ENCODE data around the gene TCP10L.
A peak's percentile ranks its signal among the peaks of the same experiment; 100 is the strongest.

The TCP10L gene

DNA sequence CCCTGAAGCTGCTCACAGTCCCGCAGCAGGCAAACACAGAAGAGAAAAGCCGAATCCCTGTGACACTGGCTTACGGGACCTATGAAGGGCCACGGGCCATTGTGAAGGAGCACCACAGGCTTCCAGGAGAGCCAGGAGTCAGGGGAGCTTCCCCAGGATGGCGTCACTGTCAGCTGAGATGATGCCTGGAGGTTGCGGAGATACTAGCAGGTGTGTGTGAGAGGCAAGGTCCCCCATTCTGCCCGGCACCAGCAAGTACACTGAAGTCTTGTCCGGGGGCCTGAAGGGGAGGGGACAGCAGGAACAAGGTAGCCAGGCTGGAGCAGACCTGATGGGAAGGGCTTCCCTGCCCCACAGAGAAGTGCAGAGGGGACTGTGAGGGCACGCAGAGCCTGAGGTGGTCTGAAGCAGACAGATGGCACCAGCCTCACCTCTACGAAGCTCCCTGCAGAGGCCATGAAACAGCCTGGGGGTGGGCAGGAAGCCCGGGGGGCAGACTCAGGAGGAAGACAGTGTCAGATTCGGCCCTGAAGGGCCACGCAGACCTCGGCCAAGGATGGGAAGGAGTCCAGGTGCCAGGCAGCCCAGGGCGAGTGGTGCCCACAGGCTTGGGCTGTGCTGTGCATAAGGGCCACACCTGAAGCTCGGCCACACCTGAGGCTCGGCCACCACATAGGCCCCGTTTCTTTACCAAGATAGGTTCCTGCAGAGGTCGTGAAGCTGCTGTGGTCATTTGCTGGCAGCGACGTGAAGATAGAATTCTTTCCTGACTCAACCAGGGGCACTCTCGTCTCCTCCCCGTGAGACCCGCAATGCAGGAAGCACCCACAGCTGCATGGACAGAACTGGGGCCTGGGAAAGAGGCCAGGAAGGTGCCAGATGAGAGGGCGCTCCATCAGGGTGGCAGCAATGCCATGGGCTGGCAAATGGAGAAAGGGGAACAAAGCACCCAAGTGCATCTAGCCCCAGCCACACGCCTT lies 10.1 kb downstream of the TCP10L start:
- H3K4me3 ChIP-seq (ENCODE audit: low read length): no peak overlapping the region
- DNase-seq (ENCODE audit: low read depth): no peak

GRCh38 chr21:32572574-32573420 lies 12.5 kb downstream of the TCP10L start:
- TF ChIP-seq, protein P1, sequence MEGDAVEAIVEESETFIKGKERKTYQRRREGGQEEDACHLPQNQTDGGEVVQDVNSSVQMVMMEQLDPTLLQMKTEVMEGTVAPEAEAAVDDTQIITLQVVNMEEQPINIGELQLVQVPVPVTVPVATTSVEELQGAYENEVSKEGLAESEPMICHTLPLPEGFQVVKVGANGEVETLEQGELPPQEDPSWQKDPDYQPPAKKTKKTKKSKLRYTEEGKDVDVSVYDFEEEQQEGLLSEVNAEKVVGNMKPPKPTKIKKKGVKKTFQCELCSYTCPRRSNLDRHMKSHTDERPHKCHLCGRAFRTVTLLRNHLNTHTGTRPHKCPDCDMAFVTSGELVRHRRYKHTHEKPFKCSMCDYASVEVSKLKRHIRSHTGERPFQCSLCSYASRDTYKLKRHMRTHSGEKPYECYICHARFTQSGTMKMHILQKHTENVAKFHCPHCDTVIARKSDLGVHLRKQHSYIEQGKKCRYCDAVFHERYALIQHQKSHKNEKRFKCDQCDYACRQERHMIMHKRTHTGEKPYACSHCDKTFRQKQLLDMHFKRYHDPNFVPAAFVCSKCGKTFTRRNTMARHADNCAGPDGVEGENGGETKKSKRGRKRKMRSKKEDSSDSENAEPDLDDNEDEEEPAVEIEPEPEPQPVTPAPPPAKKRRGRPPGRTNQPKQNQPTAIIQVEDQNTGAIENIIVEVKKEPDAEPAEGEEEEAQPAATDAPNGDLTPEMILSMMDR (conservative IDR thresholded peaks at IDR 0.05; ENCODE audit: low read length): no peak
- DNase-seq (ENCODE audit: low read depth): no peak
- H3K4me3 ChIP-seq (ENCODE audit: low read length): no peak overlapping the region

More for the DNA sequence above, 10.1 kb downstream of the TCP10L start:
- TF ChIP-seq, protein P1 (conservative IDR thresholded peaks at IDR 0.05; ENCODE audit: low read length): no peak

GRCh38 chr21:32570456-32570855 lies 14.9 kb downstream of the TCP10L start:
- H3K4me3 ChIP-seq (ENCODE audit: low read length): no peak overlapping the region
- DNase-seq (ENCODE audit: low read depth): no peak
- TF ChIP-seq, protein P1 (conservative IDR thresholded peaks at IDR 0.05; ENCODE audit: low read length): no peak

- DNase-seq (ENCODE audit: low read depth): peak; percentile 67
- TF ChIP-seq, protein P1 (conservative IDR thresholded peaks at IDR 0.05; ENCODE audit: low read length): peak; percentile 88
- H3K4me3 ChIP-seq (ENCODE audit: low read length): peak overlapping the region; percentile 70
Observed at GRCh38 chr21:32569261-32570230, 15.8 kb downstream of the TCP10L start.

DNA sequence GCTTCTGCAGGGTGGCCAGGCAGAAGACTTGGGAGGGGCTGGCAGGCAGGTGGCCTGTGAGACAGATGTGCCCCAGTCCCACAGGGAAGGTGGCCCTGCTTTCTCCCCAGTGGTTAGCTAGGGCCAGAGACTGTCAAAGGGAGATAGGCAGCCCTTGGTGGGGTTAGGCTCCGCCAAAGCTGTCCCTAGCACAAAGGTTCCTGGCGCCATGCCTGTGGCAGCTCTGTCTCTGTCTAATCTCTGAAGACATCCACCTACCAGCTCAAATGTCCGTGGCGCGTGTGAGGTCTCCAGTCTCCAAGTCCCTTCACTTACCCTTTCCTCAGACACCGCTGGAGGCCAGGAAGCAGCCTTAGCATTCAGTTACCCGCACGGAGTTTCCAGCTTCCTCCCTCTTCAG lies 17.7 kb downstream of the TCP10L start:
- no peak for DNase-seq (ENCODE audit: low read depth)
- H3K4me3 ChIP-seq (ENCODE audit: low read length): no peak overlapping the region
- TF ChIP-seq, protein P1 (conservative IDR thresholded peaks at IDR 0.05; ENCODE audit: low read length): no peak

DNA sequence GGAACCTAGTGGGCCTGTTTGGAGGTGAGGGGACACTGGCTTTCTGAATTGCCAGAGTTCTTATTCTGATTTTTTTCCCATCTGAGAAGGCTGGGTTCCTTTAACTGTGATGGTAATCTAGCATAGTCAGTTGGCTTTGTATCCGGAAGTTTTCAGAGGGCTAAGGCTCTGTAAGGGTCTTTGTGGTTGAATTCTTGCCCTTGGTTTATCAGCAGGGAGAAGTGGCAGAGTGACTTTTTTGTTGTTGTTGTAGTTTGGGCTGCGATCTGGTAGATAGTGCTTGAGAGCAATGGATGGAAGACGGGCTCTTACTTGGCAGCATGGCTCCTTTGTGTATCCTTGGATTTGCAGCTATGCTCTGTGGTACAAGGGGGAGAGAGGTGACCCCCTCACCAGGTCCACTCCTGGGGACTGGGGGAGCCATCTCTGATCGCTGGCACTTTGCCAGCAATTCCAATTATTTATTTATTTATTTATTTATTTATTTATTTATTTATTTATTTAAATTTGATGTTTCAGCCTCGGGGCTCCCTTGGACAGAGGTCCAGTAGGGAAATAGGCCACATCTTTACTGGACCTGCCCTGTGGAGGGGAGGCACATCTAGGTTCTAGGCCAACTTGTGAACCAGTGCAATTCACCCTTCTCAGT lies 18.5 kb downstream of the TCP10L start:
- H3K4me3 ChIP-seq (ENCODE audit: low read length): no peak overlapping the region
- DNase-seq (ENCODE audit: low read depth): no peak
- TF ChIP-seq, protein P1 (conservative IDR thresholded peaks at IDR 0.05; ENCODE audit: low read length): no peak
